Left cardiac atrium (tissue), 4 donors: ENCODE measurements around the gene TUBB3. TPM values are rescaled to one million over a fixed set of nuclear protein-coding genes. Genes with fewer than 3 reads are reported as not detected.
A peak's percentile ranks its signal among the peaks of the same experiment; 100 is the strongest.

Experiments used
- ATAC-seq, 2 donors: fragments of 200-7000 bp; cut with Tn5 transposase; one replicate each; pipeline ENCODE4 v1.9.1; 2020; ENCODE audit warnings: mild to moderate bottlenecking in 2 of 2, moderate library complexity in 2 of 2
- DNase-seq: peaks from one replicate; pipeline ENCODE4 v3.0.0-alpha.2; 2020
- intact Hi-C, 2 donors: fragments of 100-400 bp; cut with DNase I; formaldehyde crosslinking; loops; one replicate each; pipeline versions ENCODE4 v1.14.1 to v1.15.1; 2022 to 2023
- total RNA-seq, 2 donors: library from RNA; stranded (reverse); fragmentation: NEBNext Ultra II Directional; extraction: Animal tissue kit (Norgen Biotek cat#: 25700); gene quantifications; one replicate each; pipeline ENCODE4 v1.2.1, GENCODE V29; 2021
- donor health status: DM: no; HTN: yes; CAD: no.
- donor health status: DM: no; HTN: yes; CAD: no; lungs with severe emphysema.
- donor health status: DM: yes; HTN: yes; CAD: no.
- donor health status: Dilated cardiomyopathy.

The TUBB3 gene
- total RNA-seq, 2 donors from 2014 or later = 3.9 to 8.8 TPM

DNA sequence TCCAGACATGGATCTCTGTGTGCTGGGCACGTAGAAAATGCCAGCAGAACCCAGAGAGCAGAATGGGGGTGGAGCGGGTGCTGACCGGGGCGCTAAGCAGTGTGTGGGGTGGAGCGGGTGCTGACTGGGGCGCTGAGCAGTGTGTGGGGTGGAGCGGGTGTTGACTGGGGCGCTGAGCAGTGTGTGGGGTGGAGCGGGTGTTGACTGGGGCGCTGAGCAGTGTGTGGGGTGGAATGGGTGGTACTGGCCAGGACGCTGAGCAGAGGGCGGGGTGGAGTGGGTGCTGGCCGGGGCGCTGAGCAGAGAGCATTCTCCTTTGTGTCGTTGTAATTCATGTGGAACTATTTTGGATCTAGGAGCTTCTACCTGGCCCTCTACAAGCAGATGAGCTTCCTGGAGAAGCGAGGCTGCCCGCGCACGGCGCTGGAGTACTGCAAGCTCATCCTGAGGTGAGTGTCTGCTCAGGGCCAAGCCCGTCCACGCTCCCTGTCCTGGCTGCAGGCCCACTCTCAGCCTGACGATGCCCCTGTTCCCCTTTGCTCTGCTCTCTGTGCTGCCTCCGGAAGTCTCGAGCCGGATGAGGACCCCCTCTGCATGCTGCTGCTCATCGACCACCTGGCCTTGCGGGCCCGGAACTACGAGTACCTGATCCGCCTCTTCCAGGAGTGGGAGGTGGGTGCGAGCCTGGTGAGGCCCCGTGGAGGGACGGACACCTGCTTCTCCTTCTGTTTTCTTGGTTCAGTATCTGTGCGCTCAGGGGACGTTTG is 24.8 kb upstream of the TUBB3 start:
- intact Hi-C loops = no loop called here
- no peak for DNase-seq
- peak in 1 of 2 donors; percentile 63 for ATAC-seq

DNA sequence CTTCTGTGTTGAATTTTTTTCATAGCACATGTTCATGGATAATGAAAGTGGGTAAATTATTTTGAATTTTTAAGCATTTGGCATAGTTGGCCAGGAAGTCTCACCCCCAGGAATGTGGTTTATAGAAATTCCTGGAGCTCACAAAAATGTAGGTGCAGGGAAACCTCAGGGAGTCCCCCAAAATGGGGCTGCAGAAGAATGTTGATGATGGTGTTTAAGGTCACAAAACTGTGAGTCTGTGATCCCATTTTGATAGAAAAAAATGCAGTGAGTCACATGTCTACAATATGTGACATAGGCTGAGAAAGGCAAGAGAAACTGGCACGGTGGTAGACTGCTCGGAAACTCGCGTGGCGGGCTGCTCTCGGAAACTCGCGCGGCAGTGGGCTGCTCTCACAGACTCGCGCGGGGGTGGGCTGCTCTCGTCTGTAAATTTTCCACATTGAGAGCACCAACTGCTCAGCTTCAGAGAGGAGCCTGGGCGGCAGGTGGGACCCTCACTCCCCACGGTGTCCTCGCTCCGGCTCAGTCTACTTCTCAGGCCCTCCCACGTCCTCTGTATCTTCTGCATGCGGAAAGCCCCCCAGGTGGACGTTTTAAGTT is 23.2 kb upstream of the TUBB3 start:
- DNase-seq = no peak
- intact Hi-C loops = no loop called here
- no peak for ATAC-seq

DNA sequence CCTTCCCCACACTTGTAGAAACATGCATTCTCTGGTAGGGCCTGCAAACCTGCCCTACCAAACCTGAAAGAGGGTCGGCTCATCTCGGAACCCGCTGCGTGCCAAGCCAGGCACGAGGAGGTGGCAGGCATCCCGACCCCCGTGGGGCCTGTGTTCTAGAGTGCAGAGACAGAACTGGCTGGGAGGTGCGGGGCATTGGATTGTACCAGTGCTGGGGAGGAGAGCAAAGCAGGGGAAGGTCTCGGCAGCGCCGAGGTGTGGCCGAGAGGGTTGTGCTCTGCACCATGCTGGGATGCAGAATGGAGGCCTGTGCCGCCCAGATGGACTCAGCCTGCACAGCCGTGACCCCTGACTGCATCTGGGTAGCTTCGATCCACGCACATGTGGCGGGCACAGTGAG is 22.3 kb upstream of the TUBB3 start:
- ATAC-seq (no peak), DNase-seq (no peak)
- intact Hi-C loops = no loop called here

DNA sequence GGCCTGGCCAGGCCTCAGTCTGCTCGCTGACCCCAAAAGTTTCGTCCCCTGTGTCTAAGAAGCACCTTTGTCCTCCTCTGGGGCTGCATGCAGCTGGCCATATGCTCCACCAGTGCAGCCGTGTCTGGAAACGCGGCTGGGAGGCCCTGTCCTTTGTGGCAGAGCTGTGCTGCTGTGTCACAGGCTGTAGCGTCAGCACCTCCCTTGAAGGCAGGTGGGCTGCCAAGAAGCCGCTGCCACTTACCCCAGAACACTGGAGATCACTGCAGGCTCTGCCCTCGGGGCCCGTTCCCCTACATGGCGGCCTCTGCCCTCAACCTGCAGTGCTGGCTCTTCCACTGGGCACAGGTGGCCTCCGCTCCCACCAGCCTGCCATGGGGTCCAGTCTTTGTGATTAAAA is 20.2 kb upstream of the TUBB3 start:
- DNase-seq = no peak
- intact Hi-C loops = no loop called here
- no peak for ATAC-seq

DNA sequence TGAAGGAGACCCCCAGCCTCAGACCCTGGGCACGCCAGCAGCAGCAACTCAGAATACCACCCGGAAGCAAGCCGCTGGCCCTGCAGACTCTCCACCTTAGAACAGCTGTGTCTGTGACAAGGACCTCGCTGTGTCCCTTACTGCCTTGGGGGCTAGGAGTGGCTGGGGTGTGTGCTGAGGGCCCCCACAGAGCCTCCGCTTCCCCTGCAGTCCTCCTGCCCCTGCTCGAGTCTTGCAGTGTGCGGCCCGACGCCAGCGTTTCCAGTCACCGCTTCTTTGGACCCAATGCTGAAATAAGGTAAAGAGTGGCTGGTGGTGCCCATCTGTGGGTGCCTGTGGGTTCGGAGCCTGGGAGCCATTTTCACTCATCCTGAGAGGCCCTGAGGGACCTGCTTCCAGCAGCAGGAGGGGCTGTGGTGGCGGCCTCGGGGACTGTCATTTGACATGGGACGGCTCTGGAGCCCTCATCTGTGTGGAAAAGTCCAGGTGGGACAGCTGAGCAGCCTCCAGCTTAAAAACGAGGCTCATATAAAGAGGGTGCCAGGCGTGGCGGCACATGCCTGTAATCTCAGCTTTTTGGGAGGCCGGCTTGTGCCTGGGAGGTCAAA is 19.1 kb upstream of the TUBB3 start:
- DNase-seq (no peak), ATAC-seq (no peak)
- intact Hi-C loops = no loop called here

DNA sequence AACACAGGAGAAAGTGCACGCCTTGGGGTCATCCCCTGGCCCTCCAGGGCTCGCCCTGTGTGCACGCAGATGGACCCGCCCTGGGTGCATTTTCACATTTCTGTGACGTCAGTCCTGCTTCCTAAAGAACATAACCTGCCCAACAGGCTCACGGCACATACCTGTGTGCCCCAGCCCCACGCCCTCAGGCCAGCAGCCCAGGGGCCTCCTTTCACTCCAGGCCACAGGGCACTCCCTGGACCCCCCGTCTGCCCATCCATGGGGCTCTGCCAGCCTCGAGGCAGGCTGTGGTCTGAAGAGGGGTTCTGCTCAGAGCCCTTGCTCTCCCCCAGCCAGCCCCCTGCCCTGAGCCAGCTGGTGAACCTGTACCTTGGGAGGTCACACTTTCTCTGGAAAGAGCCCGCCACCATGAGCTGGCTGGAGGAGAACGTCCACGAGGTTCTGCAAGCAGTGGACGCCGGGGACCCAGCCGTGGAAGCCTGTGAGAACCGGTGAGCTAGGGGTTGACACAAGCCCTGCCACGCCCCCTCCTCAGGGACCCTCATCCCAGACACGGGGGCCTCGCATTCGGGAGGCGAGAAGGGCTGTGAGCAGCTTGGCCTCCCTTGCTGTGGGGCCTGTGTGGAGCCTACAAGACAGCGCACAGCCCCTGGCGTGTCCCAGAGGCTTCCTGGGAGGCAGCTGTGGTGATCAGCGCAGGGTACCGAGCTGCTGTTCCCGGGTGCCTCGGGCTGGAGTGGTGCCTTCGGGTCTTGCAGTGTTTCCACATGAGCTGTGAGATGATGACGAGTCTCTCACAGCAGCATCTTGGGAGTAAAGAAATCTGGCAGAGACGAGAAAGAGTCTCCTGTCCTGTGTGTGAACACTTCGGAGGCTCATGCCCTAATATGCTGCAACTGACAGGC is 18.3 kb upstream of the TUBB3 start:
- intact Hi-C loops = no loop called here
- DNase-seq (no peak), ATAC-seq (no peak)

DNA sequence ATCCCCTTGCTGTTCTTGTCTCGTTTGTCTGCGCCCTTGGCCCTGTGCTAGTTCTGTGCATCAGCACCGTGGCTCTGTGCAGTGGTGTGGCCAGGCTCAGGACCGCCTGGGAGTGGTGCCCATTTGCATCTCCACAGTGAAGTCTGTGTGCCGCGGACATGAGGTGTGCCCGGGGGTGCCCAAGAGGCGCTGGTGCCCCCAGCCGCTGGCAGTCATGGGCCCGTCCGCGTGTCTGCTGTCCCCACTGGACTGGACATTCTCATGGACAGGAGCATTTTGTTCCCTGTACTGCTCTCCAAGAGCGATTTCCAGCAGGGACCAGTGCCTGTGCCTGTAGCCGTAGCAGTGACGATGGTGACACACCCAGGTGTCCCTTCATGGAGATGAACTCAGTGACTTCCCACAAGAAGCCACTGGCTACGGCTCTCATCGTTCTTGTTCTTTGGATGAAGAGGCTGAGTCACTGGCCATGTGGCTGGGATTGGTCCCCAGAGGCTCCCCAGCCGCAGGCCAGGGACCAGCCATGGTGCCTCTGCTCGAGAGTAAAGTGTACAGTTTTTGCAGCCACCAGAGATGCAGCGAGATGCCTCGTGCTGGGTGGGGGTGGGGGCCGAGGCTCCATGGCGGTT is 17.5 kb upstream of the TUBB3 start:
- DNase-seq (no peak), ATAC-seq (no peak)
- intact Hi-C loops = no loop called here

DNA sequence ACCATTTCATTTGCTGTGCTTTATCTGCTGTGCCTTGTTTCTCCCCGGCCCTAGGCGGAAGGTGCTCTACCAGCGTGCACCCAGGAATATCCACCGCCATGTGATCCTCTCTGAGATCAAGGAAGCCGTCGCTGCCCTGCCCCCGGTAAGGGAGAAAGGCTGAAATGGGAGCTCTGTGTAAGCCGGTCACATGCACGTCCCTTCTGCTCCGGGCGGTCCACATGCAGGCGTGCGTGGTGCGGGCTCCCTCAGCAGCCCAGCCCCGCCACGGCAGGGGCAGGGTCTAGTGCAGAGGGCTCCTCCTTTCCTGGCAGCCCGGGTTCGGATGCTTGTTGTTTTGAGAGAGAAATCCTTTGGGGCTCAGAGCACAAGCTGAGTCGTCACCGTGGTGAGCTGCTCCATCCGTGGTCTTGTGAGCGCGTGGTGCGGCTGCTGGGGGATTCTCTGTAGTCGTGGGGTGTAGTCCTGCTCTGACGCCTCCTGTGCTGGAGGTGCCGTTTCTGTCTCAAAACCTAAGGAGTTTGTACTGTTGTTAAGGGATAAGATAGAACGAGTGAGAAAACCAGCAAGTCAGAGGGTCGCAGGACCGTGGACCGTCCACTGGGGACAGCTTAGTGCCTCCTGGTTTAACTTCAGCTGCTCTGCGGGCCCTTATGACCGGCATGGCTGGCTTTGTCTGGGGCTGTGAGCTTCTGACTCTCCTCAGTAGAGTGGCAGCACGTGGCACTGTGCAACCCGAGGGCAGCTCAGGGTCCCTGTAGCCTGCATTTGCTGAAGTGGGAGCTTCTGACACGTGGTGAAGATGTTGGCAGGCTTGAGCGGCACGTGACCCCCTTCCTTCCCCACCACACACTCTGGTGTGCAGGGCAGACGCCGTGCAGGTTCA is 16.8 kb upstream of the TUBB3 start:
- ATAC-seq (no peak), DNase-seq (no peak)
- intact Hi-C loops = no loop called here

DNA sequence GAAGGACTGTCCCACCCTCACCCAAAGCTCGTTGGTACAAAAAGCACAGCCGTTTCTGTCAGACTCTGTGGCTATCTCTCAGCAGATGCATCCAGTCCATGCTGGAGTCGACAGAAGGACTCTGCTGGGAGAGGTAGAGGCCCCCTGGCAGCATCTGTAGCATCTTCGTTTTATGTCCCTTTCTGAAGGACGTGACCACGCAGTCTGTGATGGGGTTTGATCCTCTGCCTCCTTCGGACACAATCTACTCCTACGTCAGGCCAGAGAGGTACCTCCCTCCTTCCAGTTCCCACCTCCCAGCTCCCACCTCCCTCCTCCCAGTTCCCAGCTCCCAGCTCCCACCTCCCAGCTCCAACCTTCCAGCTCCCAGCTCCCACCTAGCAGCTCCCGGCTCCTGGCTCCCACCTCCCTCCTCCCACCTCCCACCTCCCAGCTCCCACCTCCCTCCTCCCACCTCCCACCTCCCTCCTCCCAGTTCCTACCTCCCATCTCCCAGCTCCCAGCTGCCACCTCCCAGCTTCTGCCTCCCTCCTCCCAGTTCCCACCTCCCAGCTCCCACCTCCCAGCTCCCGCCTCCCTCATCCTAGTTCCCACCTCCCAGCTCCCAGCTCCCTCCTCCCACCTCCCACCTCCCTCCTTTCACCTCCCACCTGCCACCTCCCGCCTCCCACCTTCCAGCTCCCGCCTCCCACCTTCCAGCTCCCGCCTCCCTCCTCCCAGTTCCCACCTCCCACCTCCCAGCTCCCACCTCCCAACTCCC is 15.9 kb upstream of the TUBB3 start:
- DNase-seq (no peak), ATAC-seq (no peak)
- intact Hi-C loops = no loop called here

DNA sequence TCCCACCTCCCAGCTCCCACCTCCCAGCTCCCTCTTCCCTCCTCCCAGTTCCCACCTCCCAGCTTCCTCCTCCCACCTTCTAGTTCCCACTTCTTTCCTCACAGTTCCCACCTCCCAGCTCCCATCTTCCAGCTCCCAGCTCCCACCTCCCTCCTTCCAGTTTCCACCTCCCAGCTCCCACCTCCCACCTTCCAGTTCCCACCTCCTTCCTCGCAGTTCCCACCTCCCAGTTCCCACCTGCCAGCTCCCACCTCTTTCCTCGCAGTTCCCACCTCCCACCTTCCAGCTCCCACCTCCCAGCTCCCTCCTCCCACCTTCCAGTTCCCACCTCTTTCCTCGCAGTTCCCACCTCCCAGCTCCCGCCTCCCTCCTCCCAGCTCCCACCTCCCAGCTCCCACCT is 14.9 kb upstream of the TUBB3 start:
- no peak for DNase-seq
- ATAC-seq = no peak
- intact Hi-C loops = no loop called here

DNA sequence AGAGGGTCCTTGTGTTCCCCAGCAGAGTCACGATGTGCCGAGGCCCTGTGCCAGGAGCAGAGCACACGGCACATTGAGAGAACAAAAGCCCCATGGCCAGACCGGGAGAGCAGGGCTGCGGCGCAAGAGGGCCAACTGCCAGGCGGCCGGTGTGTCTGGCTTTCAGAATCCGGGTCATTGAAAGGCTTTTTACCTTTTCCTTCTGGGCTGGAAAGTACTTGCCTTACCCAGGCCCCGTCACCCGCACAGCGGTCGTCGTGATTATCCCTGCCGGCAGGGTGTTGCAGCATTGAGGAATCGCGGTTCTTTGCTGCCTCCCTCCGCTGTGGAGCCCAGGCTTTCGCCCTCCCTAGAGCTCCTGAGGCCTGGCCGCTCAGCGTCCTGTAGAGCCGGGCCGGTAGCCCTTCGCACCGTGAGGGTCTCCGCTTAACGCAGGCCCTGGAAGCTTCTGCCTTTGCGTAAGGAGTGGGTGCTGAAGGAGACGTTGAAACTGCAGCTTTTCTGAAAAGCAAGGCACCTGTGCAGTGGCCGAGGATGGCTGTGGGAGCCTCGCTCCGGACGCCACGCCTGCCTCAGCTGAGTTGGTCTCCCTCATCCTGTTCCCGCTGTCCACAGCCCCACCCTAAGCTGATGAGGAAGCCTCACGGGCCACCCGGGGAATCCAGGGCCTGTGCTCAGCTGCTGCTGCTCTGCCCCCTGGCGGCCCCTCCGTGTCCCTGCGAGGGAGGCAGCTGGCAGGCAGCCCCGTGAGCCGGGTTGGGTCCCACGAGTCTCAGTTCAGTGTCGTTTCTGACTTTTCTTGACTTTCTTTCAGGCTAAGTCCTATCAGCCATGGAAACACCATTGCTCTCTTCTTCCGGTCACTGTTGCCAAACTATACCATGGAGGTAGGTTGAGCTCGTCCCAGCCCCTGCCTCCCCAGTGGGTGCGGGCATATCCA is 13.1 kb upstream of the TUBB3 start:
- ATAC-seq (peak; percentile 77 to 78), DNase-seq (peak; percentile 87)
- intact Hi-C loops = no loop called here

DNA sequence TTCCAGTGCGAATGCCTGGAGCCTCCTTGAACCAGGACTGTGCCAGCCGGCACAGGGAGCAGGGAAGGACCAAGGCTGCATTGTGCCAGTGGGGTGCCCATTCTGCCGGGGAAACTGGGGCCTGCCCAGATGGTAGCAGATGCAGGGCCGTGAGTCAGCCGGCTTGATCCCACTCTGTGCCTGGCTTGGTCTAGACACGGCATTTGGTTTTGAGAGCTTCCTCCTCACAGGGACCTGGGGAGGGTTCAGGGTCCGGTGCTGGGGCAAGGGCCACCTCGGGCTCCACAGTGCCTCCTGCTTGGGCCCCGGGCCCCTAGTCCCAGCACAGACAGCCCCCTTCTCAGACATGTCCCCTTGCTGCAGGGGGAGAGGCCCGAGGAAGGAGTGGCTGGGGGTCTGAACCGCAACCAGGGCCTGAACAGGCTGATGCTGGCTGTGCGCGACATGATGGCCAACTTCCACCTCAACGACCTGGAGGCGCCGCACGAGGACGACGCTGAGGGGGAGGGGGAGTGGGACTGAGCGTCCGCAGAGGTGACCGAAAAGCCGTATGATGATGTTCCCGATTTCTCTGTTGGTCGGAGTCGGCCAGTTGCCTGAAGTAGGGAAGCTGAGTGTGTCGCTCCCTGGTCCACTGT is 12.3 kb upstream of the TUBB3 start:
- DNase-seq = no peak
- intact Hi-C loops = no loop called here
- ATAC-seq = peak in 1 of 2 donors; percentile 2

DNA sequence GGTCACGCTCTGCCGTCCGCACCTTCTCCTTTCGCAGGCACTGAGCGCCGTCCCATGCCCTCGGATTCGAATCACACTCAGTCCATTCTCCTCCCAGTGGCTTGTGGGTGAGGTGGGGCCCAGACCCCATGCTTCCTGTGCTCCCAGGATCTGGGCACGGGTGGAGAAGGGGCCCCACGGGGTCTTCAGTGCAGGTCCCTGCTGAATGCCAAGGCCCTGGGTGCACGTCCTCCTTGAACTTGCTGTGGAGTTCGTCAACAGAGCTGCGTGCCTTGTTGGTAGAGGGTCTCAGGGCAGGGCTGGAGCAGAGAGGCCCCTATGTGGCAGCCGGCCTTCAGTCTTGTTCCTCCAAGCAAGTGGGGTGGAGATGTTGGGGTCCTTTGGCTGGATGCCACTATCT is 11.8 kb upstream of the TUBB3 start:
- DNase-seq = no peak
- intact Hi-C loops = no loop called here
- ATAC-seq = no peak

DNA sequence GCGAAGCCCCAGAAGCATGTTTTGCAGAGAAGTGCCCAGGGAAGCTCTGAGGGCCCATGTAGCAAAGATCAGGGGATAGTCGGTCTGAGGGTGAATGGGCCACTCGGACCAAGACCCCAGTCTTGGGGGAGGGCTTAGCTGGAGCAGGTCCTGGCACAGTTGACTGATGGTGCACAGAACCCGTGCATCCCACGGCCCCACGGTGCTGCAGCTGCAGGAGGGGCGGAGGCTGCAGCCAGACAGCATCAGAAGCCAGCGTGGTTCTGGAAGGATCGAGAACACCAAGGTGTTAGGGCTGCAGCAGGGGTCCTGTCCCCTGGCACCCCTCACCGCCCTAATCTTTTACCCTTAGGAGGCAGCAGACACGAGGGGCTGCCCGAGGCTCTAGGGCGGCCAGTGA is 11.0 kb upstream of the TUBB3 start:
- DNase-seq (no peak), ATAC-seq (no peak)
- intact Hi-C loops = no loop called here

DNA sequence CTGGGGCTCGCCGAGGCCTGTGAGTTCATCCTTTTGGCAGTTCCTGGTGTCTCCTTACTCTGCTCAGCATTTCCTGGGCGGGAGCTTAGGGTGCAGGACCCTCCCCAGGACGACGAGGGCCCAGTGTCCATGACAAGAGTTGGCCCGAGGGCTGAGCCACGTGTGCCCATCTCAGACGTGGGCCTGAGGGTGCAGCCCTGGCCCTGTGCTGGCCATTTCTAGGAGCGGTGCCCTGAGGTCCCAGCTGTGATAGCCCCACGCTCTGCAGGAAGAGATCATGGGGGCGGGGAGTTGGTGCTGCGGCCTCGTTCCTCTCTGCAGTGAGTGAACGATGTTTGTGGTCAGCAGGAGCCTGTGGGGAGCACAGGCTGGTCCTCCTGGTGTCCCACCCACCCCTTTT is 10.5 kb upstream of the TUBB3 start:
- no peak for DNase-seq
- ATAC-seq = no peak
- intact Hi-C loops = no loop called here
